Thyroid gland (tissue), 4 donors: ENCODE measurements around the gene MMP14.

Experiments
- POLR2A ChIP-seq, 2 donors: fragments of 450-650 bp; IDR thresholded peaks; one replicate each; pipeline ENCODE4 v1.6.1; 2017; ENCODE audit warnings: antibody characterized with exemption in 2 of 2, mild to moderate bottlenecking in 2 of 2, moderate library complexity in 1 of 2
- TF ChIP-seq, protein P1 (sequence below), 6 experiments: fragments of 200-600 bp in 3 of 6; fragments of 450-650 bp in 3 of 6; sonication (generic) in 3 of 6; IDR thresholded peaks; one replicate each; pipeline ENCODE4 v1.5.1; 2016 to 2019; ENCODE audit warnings: antibody characterized with exemption in 6 of 6, mild to moderate bottlenecking in 2 of 6, inconsistent platforms in 1 of 6, moderate library complexity in 1 of 6

DNA sequence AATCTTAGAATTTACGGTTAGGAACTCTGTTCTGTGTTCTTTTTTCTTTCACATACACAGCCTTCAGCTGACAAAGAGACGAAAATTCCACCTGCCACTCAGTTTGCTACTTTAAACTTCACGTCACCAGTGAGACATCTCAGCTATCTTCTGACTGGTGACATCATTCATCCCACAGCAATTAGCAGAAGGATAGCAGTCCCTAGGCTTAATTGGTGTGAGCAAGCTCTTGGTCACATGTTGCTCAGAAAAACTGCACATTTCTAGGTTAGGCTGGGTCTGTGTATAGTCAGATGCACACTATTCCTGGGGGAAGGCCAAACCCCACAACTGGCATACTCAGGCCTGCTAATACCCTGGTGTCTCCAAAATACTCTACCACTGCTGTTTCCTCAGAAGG lies 45.1 kb upstream of the MMP14 start:
- TF ChIP-seq, protein P1, sequence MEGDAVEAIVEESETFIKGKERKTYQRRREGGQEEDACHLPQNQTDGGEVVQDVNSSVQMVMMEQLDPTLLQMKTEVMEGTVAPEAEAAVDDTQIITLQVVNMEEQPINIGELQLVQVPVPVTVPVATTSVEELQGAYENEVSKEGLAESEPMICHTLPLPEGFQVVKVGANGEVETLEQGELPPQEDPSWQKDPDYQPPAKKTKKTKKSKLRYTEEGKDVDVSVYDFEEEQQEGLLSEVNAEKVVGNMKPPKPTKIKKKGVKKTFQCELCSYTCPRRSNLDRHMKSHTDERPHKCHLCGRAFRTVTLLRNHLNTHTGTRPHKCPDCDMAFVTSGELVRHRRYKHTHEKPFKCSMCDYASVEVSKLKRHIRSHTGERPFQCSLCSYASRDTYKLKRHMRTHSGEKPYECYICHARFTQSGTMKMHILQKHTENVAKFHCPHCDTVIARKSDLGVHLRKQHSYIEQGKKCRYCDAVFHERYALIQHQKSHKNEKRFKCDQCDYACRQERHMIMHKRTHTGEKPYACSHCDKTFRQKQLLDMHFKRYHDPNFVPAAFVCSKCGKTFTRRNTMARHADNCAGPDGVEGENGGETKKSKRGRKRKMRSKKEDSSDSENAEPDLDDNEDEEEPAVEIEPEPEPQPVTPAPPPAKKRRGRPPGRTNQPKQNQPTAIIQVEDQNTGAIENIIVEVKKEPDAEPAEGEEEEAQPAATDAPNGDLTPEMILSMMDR (IDR thresholded peaks at IDR 0.05): no peak
- no peak for TF ChIP-seq POLR2A (IDR thresholded peaks at IDR 0.05)
